DOHH2 (cell line): Measurements from ENCODE around the gene CAMTA1.

ENCODE experiments used
- H3F3A ChIP-seq: fragments of 200-600 bp; sonication (generic), shearing (Covaris generic); 2 replicates; pipeline ENCODE4 v1.6.0; 2016; ENCODE audit warnings: antibody characterized with exemption, mild to moderate bottlenecking; ENCODE audit not compliant: control insufficient read depth, insufficient read depth
- H3K27ac ChIP-seq: fragments of 200-600 bp; sonication (generic); 2 replicates; pipeline ENCODE4 v1.5.1; 2014; ENCODE audit warnings: low read depth, mild to moderate bottlenecking, low read length, moderate library complexity
- H3K27me3 ChIP-seq: fragments of 200-600 bp; sonication (generic); 2 replicates; pipeline ENCODE4 v1.6.1; 2014; ENCODE audit warnings: mild to moderate bottlenecking, low read length, mixed read lengths; ENCODE audit not compliant: control insufficient read depth
- H3K36me3 ChIP-seq: fragments of 200-600 bp; sonication (generic); 2 replicates; pipeline ENCODE4 v1.6.1; 2014; ENCODE audit warnings: mild to moderate bottlenecking, low read length, moderate library complexity, mixed read lengths; ENCODE audit not compliant: control insufficient read depth
- H3K4me1 ChIP-seq: fragments of 200-600 bp; sonication (generic); 2 replicates; pipeline ENCODE4 v1.6.1; 2014; ENCODE audit warnings: mild to moderate bottlenecking, low read length, mixed read lengths; ENCODE audit not compliant: control insufficient read depth
- H3K4me2 ChIP-seq: fragments of 200-600 bp; sonication (generic); 2 replicates; pipeline ENCODE4 v1.6.0; 2014; ENCODE audit warnings: mild to moderate bottlenecking, low read length, moderate library complexity
- H3K4me3 ChIP-seq: fragments of 200-600 bp; sonication (generic); 2 replicates; pipeline ENCODE4 v1.5.1; 2014; ENCODE audit warnings: mild to moderate bottlenecking, low read length, mixed read lengths
- H3K79me2 ChIP-seq: fragments of 200-600 bp; sonication (generic); 2 replicates; pipeline ENCODE4 v1.6.1; 2014; ENCODE audit warnings: mild to moderate bottlenecking, low read length, mixed read lengths; ENCODE audit not compliant: control insufficient read depth
- H3K9me2 ChIP-seq: fragments of 200-600 bp; sonication (generic); replicated peaks from 2 replicates; pipeline ENCODE4 v1.6.1; 2014; ENCODE audit warnings: mild to moderate bottlenecking, low read length, mixed read lengths; ENCODE audit not compliant: control insufficient read depth
- H3K9me3 ChIP-seq: fragments of 200-600 bp; sonication (generic); 2 replicates; pipeline ENCODE4 v1.6.1; 2014; ENCODE audit warnings: antibody characterized with exemption, low read length, mixed read lengths; ENCODE audit not compliant: control insufficient read depth, insufficient read depth
- H4K20me1 ChIP-seq: fragments of 200-600 bp; sonication (generic); 2 replicates; pipeline ENCODE4 v1.6.0; 2014; ENCODE audit warnings: low read depth, mild to moderate bottlenecking, antibody characterized with exemption, low read length, moderate library complexity; ENCODE audit not compliant: control insufficient read depth, insufficient read depth
- EZH2phosphoT487 ChIP-seq: fragments of 200-600 bp; sonication (generic); IDR thresholded peaks from 2 replicates; pipeline ENCODE4 v1.6.1; 2017; ENCODE audit warnings: borderline replicate concordance, mild to moderate bottlenecking, antibody characterized with exemption, low read length, moderate library complexity, mixed read lengths
- TF ChIP-seq, protein P1 (sequence below): fragments of 200-600 bp; sonication (generic); IDR thresholded peaks from one replicate; pipeline ENCODE4 v1.5.1; 2014; ENCODE audit warnings: antibody characterized with exemption, mild to moderate bottlenecking, low read depth, low read length; ENCODE audit not compliant: poor library complexity, severe bottlenecking

Gene CAMTA1

GRCh38 chr1:7493711-7494454, 708.6 kb downstream of the CAMTA1 start:
- no peaks in the 10 kb centered on the region for H3K9me2 ChIP-seq
- TF ChIP-seq, protein P1, sequence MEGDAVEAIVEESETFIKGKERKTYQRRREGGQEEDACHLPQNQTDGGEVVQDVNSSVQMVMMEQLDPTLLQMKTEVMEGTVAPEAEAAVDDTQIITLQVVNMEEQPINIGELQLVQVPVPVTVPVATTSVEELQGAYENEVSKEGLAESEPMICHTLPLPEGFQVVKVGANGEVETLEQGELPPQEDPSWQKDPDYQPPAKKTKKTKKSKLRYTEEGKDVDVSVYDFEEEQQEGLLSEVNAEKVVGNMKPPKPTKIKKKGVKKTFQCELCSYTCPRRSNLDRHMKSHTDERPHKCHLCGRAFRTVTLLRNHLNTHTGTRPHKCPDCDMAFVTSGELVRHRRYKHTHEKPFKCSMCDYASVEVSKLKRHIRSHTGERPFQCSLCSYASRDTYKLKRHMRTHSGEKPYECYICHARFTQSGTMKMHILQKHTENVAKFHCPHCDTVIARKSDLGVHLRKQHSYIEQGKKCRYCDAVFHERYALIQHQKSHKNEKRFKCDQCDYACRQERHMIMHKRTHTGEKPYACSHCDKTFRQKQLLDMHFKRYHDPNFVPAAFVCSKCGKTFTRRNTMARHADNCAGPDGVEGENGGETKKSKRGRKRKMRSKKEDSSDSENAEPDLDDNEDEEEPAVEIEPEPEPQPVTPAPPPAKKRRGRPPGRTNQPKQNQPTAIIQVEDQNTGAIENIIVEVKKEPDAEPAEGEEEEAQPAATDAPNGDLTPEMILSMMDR: no peak
- no peak for TF ChIP-seq EZH2phosphoT487
- peaks cover 12% of the 10 kb centered on the region; the same call in 1 of the 2 replicates for H3K9me3 ChIP-seq
- H4K20me1 ChIP-seq: no peaks in the 10 kb centered on the region
- H3K4me2 ChIP-seq: no peak overlapping the region
- no peaks in the 10 kb centered on the region for H3F3A ChIP-seq
- H3K79me2 ChIP-seq: no peaks in the 10 kb centered on the region
- no peak overlapping the region for H3K27ac ChIP-seq
- no peaks in the 10 kb centered on the region for H3K27me3 ChIP-seq
- H3K36me3 ChIP-seq: no peaks in the 10 kb centered on the region
- H3K4me1 ChIP-seq: no peaks in the 10 kb centered on the region
- H3K4me3 ChIP-seq: no peak overlapping the region

- no peaks in the 10 kb centered on the region for H3K4me1 ChIP-seq
- no peaks in the 10 kb centered on the region for H3K79me2 ChIP-seq
- H3K27ac ChIP-seq: no peak overlapping the region
- H4K20me1 ChIP-seq: no peaks in the 10 kb centered on the region
- H3K4me2 ChIP-seq: no peak overlapping the region
- no peak for TF ChIP-seq EZH2phosphoT487
- TF ChIP-seq, protein P1: no peak
- H3F3A ChIP-seq: no peaks in the 10 kb centered on the region
- no peaks in the 10 kb centered on the region for H3K36me3 ChIP-seq
- peaks cover 24% of the 10 kb centered on the region; the same call in 1 of the 2 replicates for H3K9me3 ChIP-seq
- H3K27me3 ChIP-seq: no peaks in the 10 kb centered on the region
- no peak overlapping the region for H3K4me3 ChIP-seq
- no peaks in the 10 kb centered on the region for H3K9me2 ChIP-seq
Measured at GRCh38 chr1:7495962-7496361, 710.7 kb downstream of the CAMTA1 start.

GRCh38 chr1:7497107-7497637, 711.9 kb downstream of the CAMTA1 start:
- TF ChIP-seq, protein P1: no peak
- no peak for TF ChIP-seq EZH2phosphoT487

More at GRCh38 chr1:7497107-7497637, 711.9 kb downstream of the CAMTA1 start:
- Histone ChIP-seq H3K4me1 (no peaks in the 10 kb centered on the region), H3K36me3 (no peaks in the 10 kb centered on the region), H4K20me1 (no peaks in the 10 kb centered on the region), H3F3A (no peaks in the 10 kb centered on the region), H3K79me2 (no peaks in the 10 kb centered on the region), H3K4me2 (no peak overlapping the region), H3K9me3 (peaks cover 24% of the 10 kb centered on the region; the same call in 1 of the 2 replicates), H3K27me3 (no peaks in the 10 kb centered on the region), H3K27ac (no peak overlapping the region), H3K9me2 (no peaks in the 10 kb centered on the region), H3K4me3 (no peak overlapping the region)
